ENCODE results near the gene EIF4G1.

Gene EIF4G1

DNA sequence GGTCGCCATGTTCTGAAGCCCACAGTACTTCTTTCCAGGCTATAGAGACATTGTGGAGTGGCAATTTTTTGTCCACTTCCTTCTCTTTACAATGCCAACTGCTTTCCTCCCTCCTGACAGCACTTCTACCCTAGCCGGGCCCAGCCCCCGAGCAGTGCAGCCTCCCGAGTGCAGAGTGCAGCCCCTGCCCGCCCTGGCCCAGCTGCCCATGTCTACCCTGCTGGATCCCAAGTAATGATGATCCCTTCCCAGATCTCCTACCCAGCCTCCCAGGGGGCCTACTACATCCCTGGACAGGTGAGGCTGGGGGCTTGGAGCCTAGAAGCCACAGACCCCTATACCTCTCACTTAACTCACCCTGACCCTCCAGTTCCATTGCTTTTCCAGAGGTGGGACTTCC lies 2.8 kb downstream of the EIF4G1 start:
- FAIRE-seq (no peak), DNase-seq (ENCODE audit: insufficient read length, low spot score) (no peak)
- no peak for TF ChIP-seq POLR2A (IDR thresholded peaks at IDR 0.05; ENCODE audit: low read depth, low read length)
- TF ChIP-seq TAF1 (IDR thresholded peaks at IDR 0.05; ENCODE audit: low read depth, low read length): no peak
- TF ChIP-seq POU2F2 (IDR thresholded peaks at IDR 0.05; ENCODE audit: low read depth, low read length): no peak
- TF ChIP-seq POLR2AphosphoS5 (IDR thresholded peaks at IDR 0.05; ENCODE audit: low read depth, low read length): no peak
- TF ChIP-seq PAX5 (IDR thresholded peaks at IDR 0.05; ENCODE audit: insufficient read depth, low read length, severe bottlenecking): no peak
- no peak for TF ChIP-seq SPI1 (IDR thresholded peaks at IDR 0.05; ENCODE audit: low read depth, low read length)

- no peak for TF ChIP-seq POU2F2 (IDR thresholded peaks at IDR 0.05; ENCODE audit: low read depth, low read length)
- no peak for TF ChIP-seq PAX5 (IDR thresholded peaks at IDR 0.05; ENCODE audit: insufficient read depth, low read length, severe bottlenecking)
- no peak for TF ChIP-seq POLR2A (IDR thresholded peaks at IDR 0.05; ENCODE audit: low read depth, low read length)
- no peak for TF ChIP-seq TAF1 (IDR thresholded peaks at IDR 0.05; ENCODE audit: low read depth, low read length)
- TF ChIP-seq POLR2AphosphoS5 (IDR thresholded peaks at IDR 0.05; ENCODE audit: low read depth, low read length): no peak
- no peak for TF ChIP-seq SPI1 (IDR thresholded peaks at IDR 0.05; ENCODE audit: low read depth, low read length)
- no peak for DNase-seq (ENCODE audit: insufficient read length, low spot score)
- no peak for FAIRE-seq
Observed at GRCh38 chr3:184320104-184320445, 5.7 kb downstream of the EIF4G1 start.

GRCh38 chr3:184321666-184322065 lies 7.3 kb downstream of the EIF4G1 start:
- no peak for TF ChIP-seq TAF1 (IDR thresholded peaks at IDR 0.05; ENCODE audit: low read depth, low read length)
- no peak; the same call in 1 of the 2 replicates for TF ChIP-seq POLR2AphosphoS5 (IDR thresholded peaks at IDR 0.05; ENCODE audit: low read depth, low read length)
- no peak for TF ChIP-seq PAX5 (IDR thresholded peaks at IDR 0.05; ENCODE audit: insufficient read depth, low read length, severe bottlenecking)
- TF ChIP-seq POLR2A (IDR thresholded peaks at IDR 0.05; ENCODE audit: low read depth, low read length): no peak
- no peak for TF ChIP-seq POU2F2 (IDR thresholded peaks at IDR 0.05; ENCODE audit: low read depth, low read length)
- no peak for TF ChIP-seq SPI1 (IDR thresholded peaks at IDR 0.05; ENCODE audit: low read depth, low read length)
- DNase-seq (ENCODE audit: insufficient read length, low spot score): no peak
- FAIRE-seq: no peak

- FAIRE-seq (no peak), DNase-seq (ENCODE audit: insufficient read length, low spot score) (no peak)
- TF ChIP-seq PAX5 (IDR thresholded peaks at IDR 0.05; ENCODE audit: insufficient read depth, low read length, severe bottlenecking) (no peak), SPI1 (IDR thresholded peaks at IDR 0.05; ENCODE audit: low read depth, low read length) (no peak), POU2F2 (IDR thresholded peaks at IDR 0.05; ENCODE audit: low read depth, low read length) (no peak), TAF1 (IDR thresholded peaks at IDR 0.05; ENCODE audit: low read depth, low read length) (no peak), POLR2AphosphoS5 (IDR thresholded peaks at IDR 0.05; ENCODE audit: low read depth, low read length) (no peak; the same call in 1 of the 2 replicates), POLR2A (IDR thresholded peaks at IDR 0.05; ENCODE audit: low read depth, low read length) (no peak; the same call in 1 of the 2 replicates)
Observed at GRCh38 chr3:184322731-184323487, 8.5 kb downstream of the EIF4G1 start.

DNA sequence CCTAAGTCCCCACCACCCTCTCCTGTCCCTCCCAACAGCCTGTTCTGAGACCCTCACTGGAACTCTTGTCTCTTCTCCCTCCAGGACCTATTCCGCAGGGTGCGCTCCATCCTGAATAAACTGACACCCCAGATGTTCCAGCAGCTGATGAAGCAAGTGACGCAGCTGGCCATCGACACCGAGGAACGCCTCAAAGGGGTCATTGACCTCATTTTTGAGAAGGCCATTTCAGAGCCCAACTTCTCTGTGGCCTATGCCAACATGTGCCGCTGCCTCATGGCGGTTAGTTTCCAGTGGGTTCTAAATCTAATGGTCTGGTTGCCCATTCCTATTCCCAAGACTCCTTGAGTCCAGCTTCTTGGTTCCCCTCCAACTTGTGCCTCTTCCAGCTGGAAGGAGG lies 9.3 kb downstream of the EIF4G1 start:
- FAIRE-seq: no peak
- TF ChIP-seq POLR2AphosphoS5 (IDR thresholded peaks at IDR 0.05; ENCODE audit: low read depth, low read length) (no peak), PAX5 (IDR thresholded peaks at IDR 0.05; ENCODE audit: insufficient read depth, low read length, severe bottlenecking) (no peak), TAF1 (IDR thresholded peaks at IDR 0.05; ENCODE audit: low read depth, low read length) (no peak), SPI1 (IDR thresholded peaks at IDR 0.05; ENCODE audit: low read depth, low read length) (no peak), POU2F2 (IDR thresholded peaks at IDR 0.05; ENCODE audit: low read depth, low read length) (no peak), POLR2A (IDR thresholded peaks at IDR 0.05; ENCODE audit: low read depth, low read length) (no peak)

DNA sequence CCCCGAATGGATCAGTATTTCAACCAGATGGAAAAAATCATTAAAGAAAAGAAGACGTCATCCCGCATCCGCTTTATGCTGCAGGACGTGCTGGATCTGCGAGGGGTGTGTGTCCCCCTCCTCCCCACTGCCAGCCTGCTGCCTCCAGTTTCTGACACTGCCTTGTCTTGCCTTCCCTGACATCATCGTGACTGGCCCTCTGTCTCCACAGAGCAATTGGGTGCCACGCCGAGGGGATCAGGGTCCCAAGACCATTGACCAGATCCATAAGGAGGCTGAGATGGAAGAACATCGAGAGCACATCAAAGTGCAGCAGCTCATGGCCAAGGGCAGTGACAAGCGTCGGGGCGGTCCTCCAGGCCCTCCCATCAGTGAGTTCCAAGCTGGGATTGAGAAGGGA lies 10.9 kb downstream of the EIF4G1 start:
- FAIRE-seq (no peak), DNase-seq (ENCODE audit: insufficient read length, low spot score) (no peak)
- TF ChIP-seq POU2F2 (IDR thresholded peaks at IDR 0.05; ENCODE audit: low read depth, low read length): no peak
- no peak for TF ChIP-seq TAF1 (IDR thresholded peaks at IDR 0.05; ENCODE audit: low read depth, low read length)
- no peak for TF ChIP-seq POLR2A (IDR thresholded peaks at IDR 0.05; ENCODE audit: low read depth, low read length)
- no peak; the same call in 1 of the 2 replicates for TF ChIP-seq POLR2AphosphoS5 (IDR thresholded peaks at IDR 0.05; ENCODE audit: low read depth, low read length)
- TF ChIP-seq SPI1 (IDR thresholded peaks at IDR 0.05; ENCODE audit: low read depth, low read length): no peak
- no peak for TF ChIP-seq PAX5 (IDR thresholded peaks at IDR 0.05; ENCODE audit: insufficient read depth, low read length, severe bottlenecking)

More for the DNA sequence above, 9.3 kb downstream of the EIF4G1 start:
- DNase-seq (ENCODE audit: insufficient read length, low spot score): no peak

- FAIRE-seq: no peak
- TF ChIP-seq POLR2A (IDR thresholded peaks at IDR 0.05; ENCODE audit: low read depth, low read length): no peak
- no peak for TF ChIP-seq TAF1 (IDR thresholded peaks at IDR 0.05; ENCODE audit: low read depth, low read length)
- no peak for TF ChIP-seq POU2F2 (IDR thresholded peaks at IDR 0.05; ENCODE audit: low read depth, low read length)
- no peak for TF ChIP-seq PAX5 (IDR thresholded peaks at IDR 0.05; ENCODE audit: insufficient read depth, low read length, severe bottlenecking)
- TF ChIP-seq POLR2AphosphoS5 (IDR thresholded peaks at IDR 0.05; ENCODE audit: low read depth, low read length): no peak
- no peak for TF ChIP-seq SPI1 (IDR thresholded peaks at IDR 0.05; ENCODE audit: low read depth, low read length)
Observed at GRCh38 chr3:184325715-184326369, 11.4 kb downstream of the EIF4G1 start.

GRCh38 chr3:184327171-184327570 lies 12.8 kb downstream of the EIF4G1 start:
- TF ChIP-seq PAX5 (IDR thresholded peaks at IDR 0.05; ENCODE audit: insufficient read depth, low read length, severe bottlenecking): no peak
- TF ChIP-seq POLR2A (IDR thresholded peaks at IDR 0.05; ENCODE audit: low read depth, low read length): no peak
- TF ChIP-seq SPI1 (IDR thresholded peaks at IDR 0.05; ENCODE audit: low read depth, low read length): no peak
- no peak for TF ChIP-seq TAF1 (IDR thresholded peaks at IDR 0.05; ENCODE audit: low read depth, low read length)
- TF ChIP-seq POU2F2 (IDR thresholded peaks at IDR 0.05; ENCODE audit: low read depth, low read length): no peak
- TF ChIP-seq POLR2AphosphoS5 (IDR thresholded peaks at IDR 0.05; ENCODE audit: low read depth, low read length): no peak
- FAIRE-seq: no peak
- DNase-seq (ENCODE audit: insufficient read length, low spot score): no peak

More at GRCh38 chr3:184325715-184326369, 11.4 kb downstream of the EIF4G1 start:
- DNase-seq (ENCODE audit: insufficient read length, low spot score): no peak

DNA sequence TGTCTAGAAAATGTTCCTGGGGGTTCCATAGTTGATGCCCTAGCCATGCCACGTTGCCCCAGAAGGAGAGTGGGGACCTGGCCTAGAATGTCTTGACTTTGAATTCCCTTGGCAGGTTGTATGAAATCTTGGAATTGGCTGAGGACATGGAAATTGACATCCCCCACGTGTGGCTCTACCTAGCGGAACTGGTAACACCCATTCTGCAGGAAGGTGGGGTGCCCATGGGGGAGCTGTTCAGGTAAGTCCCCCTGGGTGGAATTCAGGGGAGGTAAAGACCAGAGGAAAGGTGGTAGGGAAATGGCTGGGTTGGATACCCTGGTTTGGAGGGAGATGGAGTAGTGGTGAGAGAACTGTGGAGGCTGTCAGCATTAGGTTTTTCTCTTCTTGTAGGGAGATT lies 14.1 kb downstream of the EIF4G1 start:
- DNase-seq (ENCODE audit: insufficient read length, low spot score): no peak
- peak; percentile 38 for FAIRE-seq
- TF ChIP-seq POLR2AphosphoS5 (IDR thresholded peaks at IDR 0.05; ENCODE audit: low read depth, low read length): 0 out of 2 replicates have a peak, but pooled peaks have one; percentile 19
- no peak for TF ChIP-seq POLR2A (IDR thresholded peaks at IDR 0.05; ENCODE audit: low read depth, low read length)
